Uterus (tissue), 2 donors: ENCODE measurements around the gene AUTS2.

Experiments used
- POLR2A ChIP-seq, 2 donors: fragments of 450-650 bp; IDR thresholded peaks; one replicate each; pipeline ENCODE4 v1.6.1; 2016; ENCODE audit warnings: antibody characterized with exemption in 2 of 2, mild to moderate bottlenecking in 1 of 2, moderate library complexity in 1 of 2
- TF ChIP-seq, protein P1 (sequence below), 4 experiments: fragments of 200-600 bp in 2 of 4; fragments of 450-650 bp in 2 of 4; sonication (generic) in 2 of 4; IDR thresholded peaks; one replicate each; pipeline ENCODE4 v1.5.1; 2016 to 2019; ENCODE audit warnings: antibody characterized with exemption in 4 of 4, mild to moderate bottlenecking in 2 of 4, moderate library complexity in 1 of 4

DNA sequence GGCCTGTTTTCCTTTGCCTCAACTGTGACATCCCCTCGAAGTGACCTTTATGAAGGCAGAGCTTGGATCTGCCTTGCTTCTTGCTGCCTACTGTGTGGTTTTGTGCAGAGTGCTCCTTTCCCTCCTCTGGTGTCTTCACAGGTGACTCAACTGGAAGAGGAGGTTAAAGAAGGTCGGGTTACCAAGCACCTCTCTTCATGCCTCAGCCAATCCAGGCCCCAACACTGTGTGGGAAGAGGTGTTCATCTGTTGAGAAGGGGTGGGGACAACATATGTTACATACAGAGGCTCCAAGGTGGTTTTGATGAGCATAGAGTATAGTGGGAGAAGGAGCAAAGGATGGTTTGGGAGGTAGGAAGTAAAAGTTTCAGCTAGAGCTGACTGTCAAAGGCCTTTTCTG, 155.7 kb downstream of the AUTS2 start:
- TF ChIP-seq, protein P1, sequence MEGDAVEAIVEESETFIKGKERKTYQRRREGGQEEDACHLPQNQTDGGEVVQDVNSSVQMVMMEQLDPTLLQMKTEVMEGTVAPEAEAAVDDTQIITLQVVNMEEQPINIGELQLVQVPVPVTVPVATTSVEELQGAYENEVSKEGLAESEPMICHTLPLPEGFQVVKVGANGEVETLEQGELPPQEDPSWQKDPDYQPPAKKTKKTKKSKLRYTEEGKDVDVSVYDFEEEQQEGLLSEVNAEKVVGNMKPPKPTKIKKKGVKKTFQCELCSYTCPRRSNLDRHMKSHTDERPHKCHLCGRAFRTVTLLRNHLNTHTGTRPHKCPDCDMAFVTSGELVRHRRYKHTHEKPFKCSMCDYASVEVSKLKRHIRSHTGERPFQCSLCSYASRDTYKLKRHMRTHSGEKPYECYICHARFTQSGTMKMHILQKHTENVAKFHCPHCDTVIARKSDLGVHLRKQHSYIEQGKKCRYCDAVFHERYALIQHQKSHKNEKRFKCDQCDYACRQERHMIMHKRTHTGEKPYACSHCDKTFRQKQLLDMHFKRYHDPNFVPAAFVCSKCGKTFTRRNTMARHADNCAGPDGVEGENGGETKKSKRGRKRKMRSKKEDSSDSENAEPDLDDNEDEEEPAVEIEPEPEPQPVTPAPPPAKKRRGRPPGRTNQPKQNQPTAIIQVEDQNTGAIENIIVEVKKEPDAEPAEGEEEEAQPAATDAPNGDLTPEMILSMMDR (IDR thresholded peaks at IDR 0.05), result no peak
- no peak for TF ChIP-seq POLR2A (IDR thresholded peaks at IDR 0.05)
